K562 (cell line): Measurements from ENCODE around the gene PRDM11. TPM values are rescaled to one million over a fixed set of nuclear protein-coding genes. Genes with fewer than 3 reads are reported as not detected.
A peak's percentile ranks its signal among the peaks of the same experiment; 100 is the strongest.

Experiments
- BMI1 ChIP-seq: fragments of 150-350 bp; IDR thresholded peaks from 2 replicates; pipeline ENCODE4 v1.6.1; 2014; ENCODE audit warnings: low read length
- CCNT2 ChIP-seq: IDR thresholded peaks from 2 replicates; pipeline ENCODE4 v1.6.1; 2011; ENCODE audit warnings: borderline replicate concordance, low read depth, mild to moderate bottlenecking, moderate library complexity, mixed read lengths, low read length; ENCODE audit not compliant: insufficient read length; ENCODE audit errors: extremely low read depth
- CEBPZ ChIP-seq: fragments of 150-350 bp; IDR thresholded peaks from 2 replicates; pipeline ENCODE4 v1.6.1; 2014; ENCODE audit warnings: low read depth, mild to moderate bottlenecking, low read length, borderline replicate concordance
- ERF ChIP-seq: fragments of 450-650 bp; formaldehyde crosslinking; IDR thresholded peaks from 2 replicates; pipeline ENCODE4 v1.4.0; 2020; ENCODE audit warnings: mild to moderate bottlenecking, mixed read lengths
- EWSR1 ChIP-seq: fragments of 450-650 bp; IDR thresholded peaks from 2 replicates; pipeline ENCODE4 v1.6.1; 2018; ENCODE audit warnings: borderline replicate concordance, mild to moderate bottlenecking, low read depth, moderate library complexity; ENCODE audit not compliant: partially characterized antibody
- NFATC3 ChIP-seq: fragments of 450-650 bp; IDR thresholded peaks from 2 replicates; pipeline ENCODE4 v1.6.1; 2017; ENCODE audit warnings: mild to moderate bottlenecking
- NFIX ChIP-seq: fragments of 250-450 bp; sonication (Bioruptor Pico); IDR thresholded peaks from 2 replicates; pipeline ENCODE4 v1.4.0; 2020; ENCODE audit warnings: low read depth, mild to moderate bottlenecking, moderate library complexity
- SAFB2 ChIP-seq: fragments of 200-400 bp; formaldehyde crosslinking; IDR thresholded peaks from 2 replicates; pipeline ENCODE4 v1.6.1; 2018; ENCODE audit warnings: borderline replicate concordance, low read length, low read depth, moderate library complexity; ENCODE audit not compliant: severe bottlenecking
- SNIP1 ChIP-seq: fragments of 450-650 bp; IDR thresholded peaks from 2 replicates; pipeline ENCODE4 v1.7.1; 2017; ENCODE audit warnings: low read depth, mild to moderate bottlenecking
- SP2 ChIP-seq: IDR thresholded peaks from 2 replicates; pipeline ENCODE4 v1.6.1; 2011; ENCODE audit warnings: mild to moderate bottlenecking, low read depth, low read length, moderate library complexity; ENCODE audit not compliant: poor library complexity, severe bottlenecking; ENCODE audit errors: extremely low read depth
- ZBTB40 ChIP-seq, 2 experiments: fragments of 450-650 bp in 1 of 2; sonication (generic) in 1 of 2; formaldehyde crosslinking in 1 of 2; IDR thresholded peaks; 2 replicates each; pipeline versions ENCODE4 v1.7.1 to v1.9.0; 2016 to 2022; ENCODE audit warnings: inconsistent platforms in 1 of 2, mild to moderate bottlenecking in 1 of 2, missing genetic modification reagents in 1 of 2
- ZNF175 ChIP-seq: fragments of 200-800 bp; sonication (Bioruptor generic); IDR thresholded peaks from 2 replicates; pipeline ENCODE4 v1.6.1; 2016; ENCODE audit warnings: low read depth, mild to moderate bottlenecking, missing genetic modification characterization, missing compliant biosample characterization
- ZNF551 ChIP-seq: fragments of 250-450 bp; sonication (Bioruptor Pico); IDR thresholded peaks from 2 replicates; pipeline ENCODE4 v1.5.0; 2021; ENCODE audit warnings: mild to moderate bottlenecking, moderate library complexity
- ZNF695 ChIP-seq: fragments of 450-650 bp; formaldehyde crosslinking; IDR thresholded peaks from 2 replicates; pipeline ENCODE4 v1.4.0; 2020; ENCODE audit warnings: mild to moderate bottlenecking, moderate library complexity
- polyA plus RNA-seq, 8 experiments: library from polyadenylated mRNA; depleted of rRNA in 4 of 8; stranded (reverse) in 5 of 8; unstranded in 3 of 8; fragments of >200 nt; fragmentation: Nextera tagmentation in 2 of 8; fragmentation: Illumina TruSeq in 1 of 8; extraction: Ambion mirVana in 2 of 8; extraction: Trizol in 1 of 8; gene quantifications; 2 replicates each; pipeline versions ENCODE4 v1.2.1 to v1.2.3, GENCODE V29; 2011 to 2014; ENCODE audit warnings: inconsistent platforms in 1 of 8, missing spikeins in 1 of 8
- total RNA-seq, 7 experiments: library from RNA; depleted of rRNA in 6 of 7; stranded (reverse); fragments of >200 nt in 6 of 7; fragmentation: Illumina TruSeq in 2 of 7; extraction: Trizol in 2 of 7; gene quantifications; 2 replicates each; pipeline versions ENCODE4 v1.2.1 to v1.2.3, GENCODE V29; 2011 to 2021; ENCODE audit warnings: low replicate concordance in 1 of 7

Gene PRDM11
- total and polyA plus RNA-seq, 9 of the 15 experiments (the other 6 are each of a cell fraction or from before 2014, with no cell fraction given), result 0.01 to 1.1 (median 0.29) TPM

GRCh38 chr11:45185228-45185729, 38.8 kb downstream of the PRDM11 start (continued):
- TF ChIP-seq ZBTB40 (IDR thresholded peaks at IDR 0.05), result no peak
- no peak for TF ChIP-seq ZBTB40 (CRISPR knock-in tag; IDR thresholded peaks at IDR 0.05)
- TF ChIP-seq BMI1, result no peak
- no peak for TF ChIP-seq SNIP1
- TF ChIP-seq EWSR1, result no peak
- TF ChIP-seq CCNT2, result peak; percentile 91
- TF ChIP-seq SAFB2, result no peak
- TF ChIP-seq NFATC3, result 0 out of 2 replicates have a peak, but pooled peaks have one; percentile 16
- no peak for TF ChIP-seq SP2
- no peak for TF ChIP-seq CEBPZ
- TF ChIP-seq ZNF175, result no peak; the same call in 1 of the 2 replicates
- no peak for TF ChIP-seq ZNF551 (CRISPR knock-in tag)
- TF ChIP-seq NFIX (CRISPR knock-in tag), result no peak
- TF ChIP-seq ERF (CRISPR knock-in tag), result peak; percentile 24; the same call in 1 of the 2 replicates
- TF ChIP-seq ZNF695 (CRISPR knock-in tag), result no peak
